HepG2 (cell line): Measurements from ENCODE around the gene CHMP6. TPM values are rescaled to one million over a fixed set of nuclear protein-coding genes. Genes with fewer than 3 reads are reported as not detected.

ENCODE experiments used
- ATAC-seq: fragments of 200-7000 bp; cut with Tn5 transposase; 3 replicates; pipeline ENCODE4 v1.9.1; 2020; ENCODE audit warnings: mild to moderate bottlenecking, moderate library complexity
- BruUV-seq: library from RNA; stranded (reverse); fragments of 400-500 nt; replicated peaks from 2 replicates; lab custom pipeline; 2021; lab: Mats Ljungman, UMichigan
- CTCF ChIA-PET: fragments of 300-600 bp; formaldehyde crosslinking; extraction: SDS; loops from one replicate; lab custom pipeline; 2021; ENCODE audit warnings: low total read pairs, inconsistent platforms, low intra/inter-chr PET ratio; lab: Yijun Ruan, JAX
- POLR2A ChIA-PET: fragments of 350-600 bp; sonication (Branson Sonifier 250); formaldehyde crosslinking; loops from one replicate; lab custom pipeline; 2020; ENCODE audit warnings: antibody characterized with exemption, inconsistent platforms; lab: Yijun Ruan, JAX
- DNase-seq: peaks from one replicate; pipeline ENCODE4 v3.0.0-alpha.2; 2015; ENCODE audit warnings: low spot score
- FAIRE-seq: peaks from 3 replicates; lab custom pipeline; 2011; peaks lifted over from hg19 to GRCh38; lab: Jason Lieb, UNC
- H2AFZ ChIP-seq: one replicate; pipeline ENCODE4 v1.6.1; 2011; ENCODE audit warnings: low read length, inconsistent platforms
- H3K27ac ChIP-seq: fragments of 300-600 bp; 3 replicates; pipeline ENCODE4 v1.8.0; 2011; ENCODE audit warnings: mixed run types, mild to moderate bottlenecking, mixed read lengths, low read length, inconsistent platforms; ENCODE audit not compliant: insufficient read depth; ENCODE audit errors: extremely low read length
- H3K27me3 ChIP-seq, 2 experiments: fragments of 200-600 bp in 1 of 2; 2 replicates in 1 of 2; 3 replicates in 1 of 2; pipeline versions ENCODE4 v1.6.0 to v1.8.0; 2011; ENCODE audit warnings: low read length in 2 of 2, mild to moderate bottlenecking in 2 of 2, moderate library complexity in 2 of 2, inconsistent platforms in 1 of 2; ENCODE audit not compliant: insufficient read depth in 2 of 2, control insufficient read depth in 1 of 2
- H3K36me3 ChIP-seq, 2 experiments: fragments of 200-600 bp in 1 of 2; replicated peaks in 1 of 2; 2 replicates in 1 of 2; 3 replicates in 1 of 2; pipeline versions ENCODE4 v1.5.1 to v1.8.0; 2011; ENCODE audit warnings: low read length in 2 of 2, inconsistent platforms in 1 of 2; ENCODE audit not compliant: insufficient read depth in 2 of 2, control insufficient read depth in 1 of 2
- H3K4me1 ChIP-seq: 2 replicates; pipeline ENCODE4 v1.5.1; 2012; ENCODE audit warnings: low read length, inconsistent platforms; ENCODE audit not compliant: insufficient read depth
- H3K4me2 ChIP-seq: 2 replicates; pipeline ENCODE4 v1.6.0; 2011; ENCODE audit warnings: low read depth, low read length, inconsistent platforms
- H3K4me3 ChIP-seq, 3 experiments: fragments of 200-600 bp in 1 of 3; sonication (generic), shearing (Covaris generic) in 1 of 3; replicated peaks in 1 of 3; 2 replicates each; pipeline ENCODE4 v1.5.1; 2011 to 2016; ENCODE audit warnings: low read length in 3 of 3, inconsistent platforms in 2 of 3, low read depth in 2 of 3, mild to moderate bottlenecking in 2 of 3, control low read depth in 1 of 3, mixed read lengths in 1 of 3; ENCODE audit not compliant: insufficient read depth in 1 of 3
- H3K79me2 ChIP-seq: one replicate; pipeline ENCODE4 v1.6.1; 2011; ENCODE audit warnings: low read length, inconsistent platforms; ENCODE audit not compliant: insufficient read depth
- H3K9ac ChIP-seq: 2 replicates; pipeline ENCODE4 v1.6.0; 2011; ENCODE audit warnings: mild to moderate bottlenecking, low read depth, low read length, inconsistent platforms; ENCODE audit not compliant: insufficient read depth
- H3K9me3 ChIP-seq: 2 replicates; pipeline ENCODE4 v1.5.1; 2012; ENCODE audit warnings: mild to moderate bottlenecking, low read length
- H4K20me1 ChIP-seq: 2 replicates; pipeline ENCODE4 v1.6.0; 2011; ENCODE audit warnings: inconsistent platforms, mild to moderate bottlenecking, low read length, moderate library complexity; ENCODE audit not compliant: insufficient read depth
- AGO2 ChIP-seq: fragments of 200-400 bp; formaldehyde crosslinking; optimal IDR thresholded peaks from 2 replicates; pipeline ENCODE3; 2017; ENCODE audit warnings: mild to moderate bottlenecking, low read depth, low read length, moderate library complexity
- BHLHE40 ChIP-seq: IDR thresholded peaks from 2 replicates; pipeline ENCODE4 v1.6.1; 2011; ENCODE audit warnings: low read length, improper control_type of control experiment
- CCAR2 ChIP-seq: fragments of 200-400 bp; formaldehyde crosslinking; optimal IDR thresholded peaks from 2 replicates; pipeline ENCODE3; 2018; ENCODE audit warnings: low read depth, mild to moderate bottlenecking, low read length, moderate library complexity
- HMG20A ChIP-seq: IDR thresholded peaks from 2 replicates; pipeline ENCODE4 v1.6.1; 2016; ENCODE audit warnings: borderline replicate concordance
- RARA ChIP-seq: IDR thresholded peaks from 2 replicates; pipeline ENCODE4 v1.6.1; 2016; ENCODE audit warnings: missing genetic modification reagents, missing compliant biosample characterization
- ZNF337 ChIP-seq: sonication (generic); formaldehyde crosslinking; IDR thresholded peaks from 2 replicates; pipeline ENCODE4 v1.5.1; 2020; ENCODE audit warnings: missing genetic modification reagents, low read depth, mild to moderate bottlenecking, borderline replicate concordance
- ZNF430 ChIP-seq: sonication (generic); formaldehyde crosslinking; IDR thresholded peaks from 2 replicates; pipeline ENCODE4 v1.9.0; 2021; ENCODE audit warnings: mild to moderate bottlenecking, missing genetic modification reagents
- WGBS: methylation state at CpG from one replicate; pipeline ENCODE4 v1.1.6; 2017; ENCODE audit warnings: low lambda C conversion rate; 5-methylcytosine and 5-hydroxymethylcytosine counted together
- in situ Hi-C: cut with HindIII; loops from 2 replicates; pipeline ENCODE4 v1.10.0; 2017; ENCODE audit warnings: low pct_unique_long_range_greater_than_20kb; ENCODE audit not compliant: extremely low pct_ligation_motif_present
- intact Hi-C: fragments of 100-400 bp; cut with micrococcal nuclease; formaldehyde crosslinking; loops from one replicate; pipeline ENCODE4 v1.10.0; 2022; ENCODE audit not compliant: unreplicated experiment
- polyA plus RNA-seq, 8 experiments: library from polyadenylated mRNA; depleted of rRNA in 3 of 8; stranded (reverse) in 7 of 8; unstranded in 1 of 8; fragments of >200 nt; fragmentation: Illumina TruSeq in 4 of 8; extraction: Trizol in 4 of 8; gene quantifications; 2 replicates each; pipeline versions ENCODE4 v1.2.1 to v1.2.3, GENCODE V29; 2011 to 2016; ENCODE audit warnings: low read depth in 4 of 8, missing spikeins in 1 of 8, mixed read lengths in 1 of 8; ENCODE audit not compliant: insufficient read depth in 1 of 8
- total RNA-seq, 5 experiments: library from RNA; depleted of rRNA; stranded (reverse); fragments of >200 nt; fragmentation: Illumina TruSeq; extraction: Trizol; gene quantifications; 2 replicates each; pipeline ENCODE4 v1.2.3, GENCODE V29; 2016; ENCODE audit warnings: low read depth in 1 of 5

Gene CHMP6
- total and polyA plus RNA-seq, 2 of the 13 experiments (the other 11 are each of a cell fraction or from before 2014, with no cell fraction given): 11.1 to 24.2 TPM

DNA sequence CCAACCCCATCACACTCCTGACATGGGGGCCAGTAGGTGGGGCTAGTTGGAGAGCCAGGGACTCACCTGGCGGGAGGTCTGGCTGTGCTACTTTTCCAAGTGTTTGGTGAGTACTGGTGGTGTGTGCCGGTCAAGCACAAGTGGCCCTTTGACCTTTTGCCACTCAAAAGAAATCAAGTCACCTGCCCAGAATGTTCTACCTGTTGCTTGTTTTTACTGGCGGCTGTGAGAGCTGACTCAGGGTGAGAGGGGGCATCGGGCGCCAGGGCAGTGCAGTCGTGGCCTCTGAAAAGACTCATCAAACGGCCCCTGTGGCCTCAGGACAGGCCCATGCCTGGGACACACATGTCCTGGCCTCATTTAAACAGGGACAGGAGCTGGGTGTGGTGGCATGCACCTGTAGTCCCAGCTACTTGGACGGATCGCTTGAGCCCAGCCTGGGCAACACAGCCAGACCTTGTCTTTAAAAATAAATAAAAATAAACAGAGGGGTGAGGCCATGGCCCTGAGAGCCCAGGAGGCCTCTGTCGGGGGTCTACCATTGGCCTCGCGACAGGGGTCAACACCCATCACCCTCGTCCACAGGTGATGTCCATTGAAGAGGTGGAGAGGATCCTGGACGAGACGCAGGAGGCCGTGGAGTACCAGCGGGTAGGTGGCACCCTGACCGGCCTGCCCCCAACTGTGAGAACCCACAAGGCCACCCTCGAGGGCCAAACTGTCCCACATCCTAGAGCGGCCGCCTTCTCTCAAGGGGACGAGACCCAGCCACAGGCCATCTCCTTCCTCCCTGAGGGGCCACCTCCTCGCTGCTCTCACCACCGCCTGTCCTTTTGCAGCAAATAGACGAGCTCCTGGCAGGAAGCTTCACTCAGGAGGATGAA is 5.0 kb downstream of the CHMP6 start:
- H3K27ac ChIP-seq: no peak overlapping the region
- peaks cover 30 to 47% of the 10 kb centered on the region in 2 experiments for H3K36me3 ChIP-seq
- H2AFZ ChIP-seq: no peak overlapping the region
- H3K79me2 ChIP-seq: no peaks in the 10 kb centered on the region
- in situ Hi-C loops (no loop called here), intact Hi-C loops (no loop called here)
- no peaks in the 10 kb centered on the region for H3K27me3 ChIP-seq
- 0 out of 2 replicates have a peak, but pooled peaks cover 4% of the 10 kb centered on the region for H4K20me1 ChIP-seq
- ChIA-PET CTCF (no interaction called here), POLR2A (no interaction called here)
- no peak overlapping the region for H3K9ac ChIP-seq
- TF ChIP-seq BHLHE40 (no peak), ZNF430 (CRISPR knock-in tag) (no peak), ZNF337 (CRISPR knock-in tag) (no peak), CCAR2 (no peak), HMG20A (CRISPR knock-in tag) (no peak), AGO2 (peak; percentile 10), RARA (CRISPR knock-in tag) (no peak)
- no peak overlapping the region for H3K4me3 ChIP-seq
- FAIRE-seq: no peak
- no peak overlapping the region for H3K4me2 ChIP-seq
- ATAC-seq: no peak
- WGBS: 98% methylated on average over 25 of the region's 25 CpGs
- no peaks in the 10 kb centered on the region for H3K9me3 ChIP-seq
- BruUV-seq: no TSS peak
- no peak for DNase-seq
- peaks cover 31% of the 10 kb centered on the region for H3K4me1 ChIP-seq
